A673 (cell line): ENCODE data around the gene PHRF1.

Source experiments
- EZH2 ChIP-seq: fragments of 200-600 bp; sonication (generic); IDR thresholded peaks from 2 replicates; pipeline ENCODE4 v1.6.1; 2017; ENCODE audit warnings: borderline replicate concordance, low read depth, mild to moderate bottlenecking, mixed read lengths, antibody characterized with exemption, low read length; ENCODE audit not compliant: poor library complexity, severe bottlenecking
- TF ChIP-seq, protein P1 (sequence below): fragments of 300-800, 200-600 bp; sonication (generic); conservative IDR thresholded peaks from 2 replicates; pipeline ENCODE4 v1.5.1; 2017; ENCODE audit warnings: low read depth, mild to moderate bottlenecking, antibody characterized with exemption, low read length, moderate library complexity, mixed read lengths

DNA sequence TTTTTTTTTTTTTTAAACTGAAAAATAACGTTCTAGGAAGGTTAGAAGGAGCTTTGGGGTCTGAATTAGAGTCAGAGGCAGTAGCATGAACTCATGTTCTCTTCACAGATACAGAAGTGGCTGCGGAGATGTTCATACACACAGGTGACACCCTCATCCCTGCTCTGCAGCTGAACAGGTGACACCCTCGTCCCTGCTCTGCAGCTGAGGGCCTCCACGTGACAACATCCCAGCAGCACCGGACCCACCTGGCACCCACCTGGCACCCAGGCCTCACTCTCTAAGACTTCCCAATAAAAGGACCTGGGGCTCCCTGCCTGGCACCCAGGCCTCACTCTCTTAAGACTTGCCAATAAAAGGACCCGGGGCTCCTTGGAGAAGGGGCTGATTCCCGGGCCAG lies 80.6 kb downstream of the PHRF1 start:
- TF ChIP-seq, protein P1, sequence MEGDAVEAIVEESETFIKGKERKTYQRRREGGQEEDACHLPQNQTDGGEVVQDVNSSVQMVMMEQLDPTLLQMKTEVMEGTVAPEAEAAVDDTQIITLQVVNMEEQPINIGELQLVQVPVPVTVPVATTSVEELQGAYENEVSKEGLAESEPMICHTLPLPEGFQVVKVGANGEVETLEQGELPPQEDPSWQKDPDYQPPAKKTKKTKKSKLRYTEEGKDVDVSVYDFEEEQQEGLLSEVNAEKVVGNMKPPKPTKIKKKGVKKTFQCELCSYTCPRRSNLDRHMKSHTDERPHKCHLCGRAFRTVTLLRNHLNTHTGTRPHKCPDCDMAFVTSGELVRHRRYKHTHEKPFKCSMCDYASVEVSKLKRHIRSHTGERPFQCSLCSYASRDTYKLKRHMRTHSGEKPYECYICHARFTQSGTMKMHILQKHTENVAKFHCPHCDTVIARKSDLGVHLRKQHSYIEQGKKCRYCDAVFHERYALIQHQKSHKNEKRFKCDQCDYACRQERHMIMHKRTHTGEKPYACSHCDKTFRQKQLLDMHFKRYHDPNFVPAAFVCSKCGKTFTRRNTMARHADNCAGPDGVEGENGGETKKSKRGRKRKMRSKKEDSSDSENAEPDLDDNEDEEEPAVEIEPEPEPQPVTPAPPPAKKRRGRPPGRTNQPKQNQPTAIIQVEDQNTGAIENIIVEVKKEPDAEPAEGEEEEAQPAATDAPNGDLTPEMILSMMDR: no peak
- no peak for TF ChIP-seq EZH2
